Measurements from ENCODE around the gene HTR3E.

Gene HTR3E

GRCh38 chr3:184081116-184081830 is 15.6 kb upstream of the HTR3E start:
- no peak for TF ChIP-seq CTCF (IDR thresholded peaks at IDR 0.05; ENCODE audit: borderline replicate concordance, insufficient read depth, low read depth, low read length)
- no peak overlapping the region for H3K4me3 ChIP-seq (ENCODE audit: low read depth, low read length)

- no peak for TF ChIP-seq CTCF (IDR thresholded peaks at IDR 0.05; ENCODE audit: borderline replicate concordance, insufficient read depth, low read depth, low read length)
- H3K4me3 ChIP-seq (ENCODE audit: low read depth, low read length) = no peak overlapping the region
These were observed 14.8 kb upstream of the HTR3E start for GRCh38 chr3:184082034-184082433.

GRCh38 chr3:184082465-184082864 is 14.4 kb upstream of the HTR3E start:
- no peak overlapping the region for H3K4me3 ChIP-seq (ENCODE audit: low read depth, low read length)
- no peak for TF ChIP-seq CTCF (IDR thresholded peaks at IDR 0.05; ENCODE audit: borderline replicate concordance, insufficient read depth, low read depth, low read length)

- no peak overlapping the region for H3K4me3 ChIP-seq (ENCODE audit: low read depth, low read length)
- no peak for TF ChIP-seq CTCF (IDR thresholded peaks at IDR 0.05; ENCODE audit: borderline replicate concordance, insufficient read depth, low read depth, low read length)
These were observed 11.4 kb upstream of the HTR3E start for GRCh38 chr3:184085389-184085852.

- no peak overlapping the region for H3K4me3 ChIP-seq (ENCODE audit: low read depth, low read length)
- no peak for TF ChIP-seq CTCF (IDR thresholded peaks at IDR 0.05; ENCODE audit: borderline replicate concordance, insufficient read depth, low read depth, low read length)
These were observed 4.7 kb upstream of the HTR3E start for GRCh38 chr3:184092199-184092598.

- no peak for TF ChIP-seq CTCF (IDR thresholded peaks at IDR 0.05; ENCODE audit: borderline replicate concordance, insufficient read depth, low read depth, low read length)
- H3K4me3 ChIP-seq (ENCODE audit: low read depth, low read length) = no peak overlapping the region
These were observed 692 bp downstream of the HTR3E start for GRCh38 chr3:184097556-184097955.

All from GM12875 (cell line).